Stimulated activated naive CD8-positive, alpha-beta T cell treated with anti-CD3 and anti-CD28 coated beads, Interleukin-15, Interleukin-2, amounts not matched to agents 100 U/mL and 50 U/mL, for 24 hours (primary cell): ENCODE results near the gene ADCK2.
"Not testable (repeated sequence)": the region's sequence is repeated elsewhere in the genome, so short reads cannot be mapped to it uniquely, and the experiment has no call there.

Source experiments
- ATAC-seq: fragments of 150-1000 bp; cut with Tn5 transposase; one replicate; pipeline ENCODE4 v1.10.0; 2021
- DNase-seq: peaks from one replicate; pipeline ENCODE4 v3.0.0; 2021

Gene ADCK2

GRCh38 chr7:140672382-140673062, at the start of gene ADCK2:
Gene ADCK2 (plus strand): TSS chr7:140672945. CDS start chr7:140673331, 386 bp downstream.
- ATAC-seq (peak; percentile 77), DNase-seq (peak; percentile 70)

- ATAC-seq (no peak), DNase-seq (no peak)
Observed at GRCh38 chr7:140623980-140624379, 48.8 kb upstream of the ADCK2 start.

DNA sequence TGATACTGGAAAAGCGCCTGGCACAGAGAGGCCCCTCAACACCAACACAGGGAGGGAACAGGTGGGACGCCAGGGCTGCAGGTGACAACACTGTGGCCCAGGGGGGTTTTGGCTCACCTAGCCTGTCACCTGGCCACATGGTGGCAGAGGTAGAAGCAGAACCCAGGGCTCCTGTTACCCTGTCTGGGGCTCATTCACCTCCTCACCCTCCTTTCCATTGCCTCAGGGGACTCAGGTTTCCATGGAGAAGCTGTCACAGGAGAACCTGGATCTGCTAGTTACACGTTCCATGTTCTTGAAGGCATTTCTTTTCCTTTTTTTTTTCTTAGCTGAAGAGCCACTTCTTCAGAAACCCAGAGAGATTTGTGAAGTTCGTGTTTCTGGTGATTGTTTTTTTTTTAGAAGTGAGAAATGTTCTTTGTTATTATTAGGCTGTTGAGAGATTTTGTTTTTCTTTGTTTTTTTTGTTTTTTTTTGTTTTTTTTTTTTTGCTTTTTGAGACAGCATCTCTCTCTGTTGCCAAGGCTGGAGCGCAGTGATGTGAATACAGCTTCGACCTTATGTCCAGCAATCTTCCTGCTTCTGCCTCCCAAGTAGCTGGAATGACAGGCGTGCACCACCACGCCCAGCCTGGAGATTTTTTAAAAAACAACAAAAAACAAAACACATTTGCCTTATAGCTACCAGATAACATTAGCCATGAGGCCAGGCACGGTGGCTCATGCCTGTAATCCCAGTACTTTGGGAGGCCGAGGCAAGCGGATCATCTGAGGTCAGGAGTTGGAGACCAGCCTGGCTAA, 48.2 kb upstream of the ADCK2 start:
- no peak for DNase-seq
- no peak for ATAC-seq

GRCh38 chr7:140625192-140625558, 47.6 kb upstream of the ADCK2 start:
- ATAC-seq, DNase-seq: not testable (repeated sequence)

GRCh38 chr7:140625908-140626868, 46.6 kb upstream of the ADCK2 start:
- no peak for ATAC-seq
- no peak for DNase-seq

DNA sequence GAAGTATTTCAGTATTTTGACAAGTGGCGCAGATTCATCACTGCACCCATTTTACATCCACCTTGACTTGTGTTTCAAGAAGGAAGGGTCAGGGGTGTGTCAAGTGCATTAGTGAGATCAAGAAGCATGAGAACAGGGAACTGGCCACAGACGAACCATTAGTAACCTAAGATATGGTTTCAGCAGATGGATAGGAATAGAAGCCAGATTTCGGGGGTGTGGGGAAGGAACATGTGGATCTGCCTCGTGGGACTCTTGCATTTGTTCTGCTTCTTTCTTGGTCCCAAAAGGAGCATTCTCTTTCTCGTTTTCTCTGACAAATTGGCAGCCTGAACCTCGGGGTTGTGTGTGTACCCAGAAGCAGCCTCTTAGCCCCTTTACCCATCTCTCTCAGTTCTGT, 41.7 kb upstream of the ADCK2 start:
- ATAC-seq = no peak
- no peak for DNase-seq

GRCh38 chr7:140631602-140632001, 41.1 kb upstream of the ADCK2 start:
- DNase-seq = no peak
- no peak for ATAC-seq

GRCh38 chr7:140635345-140635744, 37.4 kb upstream of the ADCK2 start:
- ATAC-seq (no peak), DNase-seq (no peak)

- DNase-seq = no peak
- no peak for ATAC-seq
Observed at GRCh38 chr7:140635816-140636215, 36.9 kb upstream of the ADCK2 start.

DNA sequence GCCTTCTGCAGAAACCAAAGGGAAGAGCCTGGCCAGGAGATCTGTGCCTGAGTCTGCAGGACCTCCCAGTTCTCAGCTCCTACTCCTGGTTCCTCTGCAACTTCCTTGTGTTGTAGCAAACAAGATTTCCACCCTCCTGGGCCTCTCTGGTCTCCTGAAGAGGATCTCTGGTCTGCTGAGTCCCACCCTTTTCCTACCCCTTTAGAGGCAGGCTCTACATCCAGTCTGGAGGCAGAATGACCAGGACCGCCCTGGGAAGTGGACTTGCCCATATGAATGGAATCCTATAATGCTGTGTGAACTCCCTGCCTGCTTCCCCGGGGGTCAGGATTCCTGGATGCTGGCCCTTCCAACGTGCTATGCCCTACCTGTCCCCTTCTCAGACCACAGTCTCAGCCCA, 35.3 kb upstream of the ADCK2 start:
- DNase-seq (no peak), ATAC-seq (no peak)

DNA sequence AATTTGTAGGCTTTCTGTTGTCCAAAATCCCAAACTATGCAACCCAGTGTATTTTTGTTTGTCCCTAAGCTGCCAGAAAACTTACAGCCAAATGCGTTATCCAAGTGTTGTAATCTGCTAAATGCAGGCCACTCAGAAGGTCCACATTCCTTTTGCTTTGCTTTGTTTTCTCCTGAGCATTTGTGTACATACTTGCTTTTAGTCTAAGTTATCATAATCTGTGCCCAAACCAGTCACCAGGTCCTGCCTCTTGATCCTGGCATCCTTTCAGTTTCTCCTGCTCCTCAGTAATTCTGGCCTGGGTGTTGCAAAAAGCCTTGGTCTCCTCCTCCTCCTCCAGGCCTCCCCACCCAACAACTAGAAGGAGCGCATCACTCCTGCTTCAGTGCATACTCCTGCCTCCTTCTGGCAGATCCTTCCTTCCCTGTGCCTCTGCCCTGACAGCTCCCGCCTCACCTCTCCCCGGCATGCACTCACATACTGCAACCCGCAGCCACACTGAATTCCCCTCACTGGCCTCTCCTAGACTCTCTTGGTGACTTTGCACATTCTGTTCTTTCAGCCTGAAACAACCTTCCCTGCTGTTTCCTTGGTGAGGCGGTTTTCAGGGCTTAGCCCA, 34.5 kb upstream of the ADCK2 start:
- DNase-seq (no peak), ATAC-seq (no peak)

DNA sequence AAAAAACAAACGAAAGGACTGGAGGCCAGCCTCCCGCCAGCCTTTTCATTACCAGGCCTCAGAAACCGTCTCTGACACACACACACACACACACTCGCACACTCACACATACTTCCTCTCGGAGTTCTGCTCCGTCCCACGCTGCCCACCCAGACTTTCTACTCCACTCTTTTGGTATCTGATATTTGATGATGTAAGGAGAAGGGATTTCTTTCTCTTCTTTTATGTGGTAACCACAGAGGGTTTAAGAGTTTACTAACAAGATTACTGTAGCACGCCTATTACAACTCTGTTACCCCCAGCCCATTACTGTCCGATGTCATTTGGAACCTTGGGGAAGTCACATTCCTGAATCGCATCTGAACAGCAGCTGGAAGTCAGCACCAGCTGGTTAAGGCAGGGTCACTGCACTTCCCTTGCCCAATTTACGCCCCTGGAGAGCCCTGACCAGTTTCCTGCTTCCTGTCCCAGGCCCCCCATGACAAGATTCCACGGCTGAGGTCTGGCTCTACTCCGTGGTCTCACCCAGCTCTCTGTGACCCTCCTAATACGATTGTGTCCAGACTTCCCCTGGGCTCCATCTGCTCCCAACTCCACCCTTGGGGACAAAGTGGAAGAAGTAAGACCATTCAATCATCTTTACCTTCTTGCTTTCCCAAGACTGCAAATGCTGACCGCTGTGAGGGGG, 33.2 kb upstream of the ADCK2 start:
- DNase-seq (no peak), ATAC-seq (no peak)

GRCh38 chr7:140640060-140640637, 32.6 kb upstream of the ADCK2 start:
- peak; percentile 20 for ATAC-seq
- DNase-seq = peak; percentile 19

DNA sequence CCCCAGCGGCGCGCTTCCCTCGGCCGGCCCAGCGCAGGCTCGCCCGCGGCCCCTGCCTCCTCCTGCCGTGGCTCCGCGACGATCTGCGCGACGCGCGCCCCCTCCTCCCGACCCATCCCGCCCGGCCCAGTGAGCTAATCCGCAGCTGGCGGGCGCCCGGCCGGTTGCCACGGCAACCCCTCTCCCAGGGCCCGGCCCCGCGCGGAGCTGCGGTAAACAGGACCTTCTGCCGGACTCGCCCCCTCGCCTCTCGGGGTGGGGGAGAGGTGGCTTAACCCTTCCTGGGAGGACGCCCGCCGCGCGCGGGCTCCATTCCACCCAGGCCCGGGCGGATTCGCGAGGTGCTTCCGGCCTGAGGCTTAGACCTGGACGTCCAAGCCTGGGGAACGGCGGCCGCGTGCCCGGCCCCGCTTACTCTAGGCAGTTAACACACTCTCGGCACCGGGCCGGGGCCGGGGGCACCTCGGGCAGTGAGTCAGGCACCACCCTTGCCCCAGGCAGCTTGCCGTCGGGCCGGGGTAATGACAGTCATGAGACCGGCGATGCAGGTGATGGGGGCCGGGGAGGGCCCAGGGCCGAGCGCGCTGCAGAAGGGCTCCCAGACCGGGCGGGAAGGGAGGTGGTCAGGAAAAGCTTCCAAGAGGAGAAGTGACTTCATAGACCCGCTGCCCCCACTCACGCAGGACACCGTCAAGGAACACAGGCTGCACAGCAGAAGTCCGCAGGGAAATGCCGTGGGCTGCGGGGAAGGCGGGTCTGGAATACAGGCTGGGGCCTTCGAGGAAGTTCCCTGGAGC, 31.8 kb upstream of the ADCK2 start, which contains the start of gene DENND2A:
Gene DENND2A, minus strand, starts transcription at position 87 of the 797 bp plus-strand sequence. CDS start 38,416 bp downstream, outside the sequence.
- ATAC-seq (peak; percentile 10), DNase-seq (peak; percentile 13)

DNA sequence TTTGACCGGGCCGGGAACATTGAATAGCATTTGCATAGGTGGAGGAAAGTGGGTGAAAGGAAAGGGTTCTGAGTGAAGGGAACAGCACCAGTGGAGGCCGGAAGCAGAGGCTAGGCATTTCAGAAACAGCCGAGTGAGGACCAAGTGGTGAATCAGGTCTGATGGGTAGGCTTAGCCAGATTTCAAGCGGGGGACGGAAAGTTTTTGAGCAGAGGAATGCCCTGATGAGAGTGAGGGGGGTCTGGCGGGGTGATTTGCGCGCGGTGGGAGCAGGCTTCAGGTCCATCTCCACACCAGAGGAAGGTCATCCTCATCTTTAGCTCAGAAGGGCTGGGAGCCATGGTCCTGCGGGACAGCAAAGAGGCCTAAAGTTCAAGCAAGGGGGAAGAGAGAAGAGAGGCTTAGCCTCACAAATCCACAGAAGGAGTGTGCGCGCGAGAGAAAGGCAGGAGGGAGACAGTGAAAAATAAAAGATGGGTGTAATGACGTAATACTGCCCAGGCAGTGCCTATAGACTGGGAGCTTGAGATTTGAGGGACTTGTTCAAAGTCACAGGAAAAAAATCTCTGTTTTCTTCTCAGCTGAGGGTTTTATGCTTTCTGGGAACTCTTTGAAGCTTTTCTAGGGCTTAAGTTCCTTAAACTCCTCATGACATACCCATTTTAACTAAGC, 31.1 kb upstream of the ADCK2 start:
- DNase-seq = no peak
- ATAC-seq = no peak

DNA sequence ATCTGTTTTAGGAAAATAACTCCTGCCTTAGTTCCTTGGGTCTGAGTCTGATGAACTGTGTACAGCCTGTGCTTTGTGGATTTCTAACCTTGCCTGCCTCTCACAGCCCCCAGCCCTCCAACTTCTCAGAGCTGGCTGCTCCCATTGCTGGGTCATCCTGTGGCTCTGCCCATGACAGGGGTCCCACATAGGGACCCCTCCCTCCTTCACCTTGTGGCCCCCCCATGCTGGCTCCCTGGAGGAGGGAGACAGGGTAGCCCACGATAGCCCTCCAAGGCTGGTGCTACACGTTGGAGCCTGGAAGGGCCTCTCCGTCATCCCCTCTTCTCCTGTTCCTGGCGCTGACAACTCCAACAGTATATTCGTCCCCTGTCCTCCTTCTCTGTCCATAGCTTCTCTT, 29.3 kb upstream of the ADCK2 start:
- DNase-seq (no peak), ATAC-seq (no peak)

DNA sequence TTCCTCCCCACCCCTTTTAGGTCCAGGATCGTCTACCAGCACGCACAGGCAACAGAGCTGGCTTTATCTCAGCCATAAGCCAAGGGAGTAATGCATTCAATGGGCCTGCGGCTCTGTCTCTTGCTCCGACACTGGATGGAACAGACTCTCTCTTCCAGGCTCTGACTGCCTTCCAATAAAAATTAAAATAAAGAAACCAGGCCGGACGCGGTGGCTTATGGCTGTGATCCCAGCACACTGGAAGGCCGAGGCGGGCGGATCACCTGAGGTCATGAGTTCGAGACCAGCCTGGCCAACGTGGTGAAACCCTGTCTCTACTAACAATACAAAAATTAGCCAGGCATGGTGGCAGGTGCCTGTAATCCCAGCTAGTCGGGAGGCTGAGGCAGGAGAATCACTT, 28.0 kb upstream of the ADCK2 start:
- not testable (repeated sequence) for DNase-seq

DNA sequence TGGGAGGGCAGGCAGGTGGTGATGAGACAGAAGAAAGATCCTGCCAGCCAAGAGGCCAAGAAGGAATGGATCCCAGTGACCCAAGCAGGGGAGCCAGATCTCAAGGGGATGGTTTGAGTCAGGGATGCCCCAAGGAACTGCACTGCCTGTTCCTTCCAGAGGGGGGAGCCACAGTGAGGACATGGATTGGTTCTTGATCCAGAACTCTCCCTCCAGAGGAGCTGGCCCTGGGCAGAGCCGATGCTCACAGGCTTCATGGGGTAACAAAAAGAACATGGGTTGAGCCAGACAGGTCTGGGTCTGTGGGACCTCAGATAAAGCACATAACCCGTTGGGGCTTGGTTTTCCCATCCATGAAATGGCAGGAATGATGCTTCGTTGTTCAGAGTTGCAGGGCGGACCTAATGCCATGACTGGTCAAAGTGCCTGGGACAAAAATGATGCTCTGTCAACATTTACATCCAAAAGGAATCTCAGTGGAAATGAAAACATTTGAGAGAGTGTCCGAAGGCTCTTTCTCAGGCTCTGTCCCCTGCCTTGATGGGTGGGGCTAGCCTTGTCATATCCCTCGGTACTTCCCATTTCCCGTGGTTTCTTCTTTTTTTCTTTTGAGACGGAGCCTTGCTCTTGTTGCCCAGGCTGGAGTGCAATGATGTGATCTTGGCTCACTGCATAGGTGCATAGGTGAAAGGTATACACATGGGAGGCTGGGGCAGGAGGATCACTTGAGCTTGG, 27.4 kb upstream of the ADCK2 start:
- ATAC-seq (no peak), DNase-seq (peak; percentile 32)

More for the DNA sequence above, 28.0 kb upstream of the ADCK2 start:
- ATAC-seq = not testable (repeated sequence)
